NCI-H187 (cell line): Measurements from ENCODE around the gene CER1.
"Not testable (repeated sequence)": the region's sequence is repeated elsewhere in the genome, so short reads cannot be mapped to it uniquely, and the experiment has no call there.

Source experiments
- DNase-seq, 2 experiments: peaks; one replicate each; lab custom pipeline; 2025; lab: John Stamatoyannopoulos, UW

CER1 gene

GRCh38 chr9:14715102-14715501 is 7.4 kb downstream of the CER1 start:
- DNase-seq: no peak

GRCh38 chr9:14713187-14713767 is 9.3 kb downstream of the CER1 start:
- DNase-seq: no peak

GRCh38 chr9:14710804-14711203 is 11.7 kb downstream of the CER1 start:
- no peak for DNase-seq

GRCh38 chr9:14706530-14707140 is 15.9 kb downstream of the CER1 start:
- no peak for DNase-seq

GRCh38 chr9:14705079-14705478 is 17.5 kb downstream of the CER1 start:
- no peak for DNase-seq

GRCh38 chr9:14704281-14704680 is 18.3 kb downstream of the CER1 start:
- DNase-seq: no peak

- no peak for DNase-seq
Observed at GRCh38 chr9:14702200-14702720, 20.3 kb downstream of the CER1 start.

- DNase-seq: peak; percentile 36 to 63
Observed at GRCh38 chr9:14693251-14693861, 29.2 kb downstream of the CER1 start, which contains the start of gene ZDHHC21. TSS of gene ZDHHC21 (minus strand) at chr9:14693432. CDS start at chr9:14674340, 19,092 bp downstream.

GRCh38 chr9:14692470-14693250 is 29.9 kb downstream of the CER1 start:
- DNase-seq: peak; percentile 17 to 40

- no peak for DNase-seq
Observed at GRCh38 chr9:14690948-14691730, 31.4 kb downstream of the CER1 start.

- no peak for DNase-seq
Observed at GRCh38 chr9:14687042-14687719, 35.4 kb downstream of the CER1 start.

- DNase-seq: no peak
Observed at GRCh38 chr9:14686168-14686567, 36.4 kb downstream of the CER1 start.

GRCh38 chr9:14682616-14683015 is 39.9 kb downstream of the CER1 start:
- DNase-seq: not testable (repeated sequence)

GRCh38 chr9:14678776-14679175 is 43.8 kb downstream of the CER1 start:
- no peak for DNase-seq

- DNase-seq: no peak
Observed at GRCh38 chr9:14677872-14678271, 44.7 kb downstream of the CER1 start.

GRCh38 chr9:14677396-14677795 is 45.1 kb downstream of the CER1 start:
- no peak for DNase-seq

GRCh38 chr9:14674630-14675029 is 47.9 kb downstream of the CER1 start:
- DNase-seq: no peak

GRCh38 chr9:14671377-14671776 is 51.2 kb downstream of the CER1 start:
- DNase-seq: no peak

- no peak for DNase-seq
Observed at GRCh38 chr9:14670718-14671117, 51.8 kb downstream of the CER1 start.
